Measurements from ENCODE around the gene OR2T34.
"Not testable (repeated sequence)": the region's sequence is repeated elsewhere in the genome, so short reads cannot be mapped to it uniquely, and the experiment has no call there.

The OR2T34 gene

GRCh38 chr1:248551027-248551426 lies 23.5 kb downstream of the OR2T34 start:
- not testable (repeated sequence) for DNase-seq (ENCODE audit: low spot score)

DNA sequence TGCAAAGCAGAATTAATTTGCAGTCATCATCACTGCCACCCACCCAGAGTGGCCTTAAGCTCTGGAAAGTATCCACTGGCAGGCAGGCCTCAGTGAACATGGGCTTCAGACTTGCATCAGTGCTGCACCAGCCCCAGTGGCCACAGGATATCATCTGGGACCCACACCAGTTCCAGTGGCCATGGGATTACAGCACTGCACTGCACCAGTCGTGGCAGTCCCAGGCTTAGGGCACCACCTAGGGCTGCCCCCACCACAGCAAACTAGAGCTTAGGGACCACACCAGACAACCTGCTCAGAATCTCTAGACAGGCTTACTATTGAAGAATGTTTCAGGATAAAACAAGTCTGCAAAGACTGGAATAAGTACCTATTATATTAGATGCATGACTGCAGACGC lies 27.2 kb downstream of the OR2T34 start:
- DNase-seq (ENCODE audit: low spot score) = not testable (repeated sequence)

GRCh38 chr1:248537449-248537848 lies 37.1 kb downstream of the OR2T34 start:
- DNase-seq (ENCODE audit: low spot score) = not testable (repeated sequence)

All from germinal center (tissue), 1 donor.